ENCODE measurements around the gene HEYL.

HEYL gene

GRCh38 chr1:39677645-39678044 is 38.2 kb upstream of the HEYL start:
- H3K9me3 Mint-ChIP-seq, result peaks cover 3% of the 10 kb centered on the region
- no peak for DNase-seq
- H3K4me3 Mint-ChIP-seq, result no peak overlapping the region
- peaks cover 15% of the 10 kb centered on the region for H3K4me1 Mint-ChIP-seq
- no peak overlapping the region for H3K27ac Mint-ChIP-seq
- no peaks in the 10 kb centered on the region for H3K36me3 Mint-ChIP-seq (ENCODE audit: low read depth)
- TF ChIP-seq, protein P1, sequence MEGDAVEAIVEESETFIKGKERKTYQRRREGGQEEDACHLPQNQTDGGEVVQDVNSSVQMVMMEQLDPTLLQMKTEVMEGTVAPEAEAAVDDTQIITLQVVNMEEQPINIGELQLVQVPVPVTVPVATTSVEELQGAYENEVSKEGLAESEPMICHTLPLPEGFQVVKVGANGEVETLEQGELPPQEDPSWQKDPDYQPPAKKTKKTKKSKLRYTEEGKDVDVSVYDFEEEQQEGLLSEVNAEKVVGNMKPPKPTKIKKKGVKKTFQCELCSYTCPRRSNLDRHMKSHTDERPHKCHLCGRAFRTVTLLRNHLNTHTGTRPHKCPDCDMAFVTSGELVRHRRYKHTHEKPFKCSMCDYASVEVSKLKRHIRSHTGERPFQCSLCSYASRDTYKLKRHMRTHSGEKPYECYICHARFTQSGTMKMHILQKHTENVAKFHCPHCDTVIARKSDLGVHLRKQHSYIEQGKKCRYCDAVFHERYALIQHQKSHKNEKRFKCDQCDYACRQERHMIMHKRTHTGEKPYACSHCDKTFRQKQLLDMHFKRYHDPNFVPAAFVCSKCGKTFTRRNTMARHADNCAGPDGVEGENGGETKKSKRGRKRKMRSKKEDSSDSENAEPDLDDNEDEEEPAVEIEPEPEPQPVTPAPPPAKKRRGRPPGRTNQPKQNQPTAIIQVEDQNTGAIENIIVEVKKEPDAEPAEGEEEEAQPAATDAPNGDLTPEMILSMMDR (IDR thresholded peaks at IDR 0.05), result no peak
- H3K27me3 Mint-ChIP-seq (ENCODE audit: low read depth, poor library complexity), result peaks cover 97% of the 10 kb centered on the region

- H3K36me3 Mint-ChIP-seq (ENCODE audit: low read depth), result no peaks in the 10 kb centered on the region
- H3K27me3 Mint-ChIP-seq (ENCODE audit: low read depth, poor library complexity), result peaks cover 97% of the 10 kb centered on the region
- H3K4me1 Mint-ChIP-seq, result peaks cover 15% of the 10 kb centered on the region
- TF ChIP-seq, protein P1 (IDR thresholded peaks at IDR 0.05), result no peak
- H3K27ac Mint-ChIP-seq, result no peak overlapping the region
- no peak for DNase-seq
- H3K4me3 Mint-ChIP-seq, result no peak overlapping the region
- no peaks in the 10 kb centered on the region for H3K9me3 Mint-ChIP-seq
Measured at GRCh38 chr1:39676948-39677548, 37.6 kb upstream of the HEYL start.

DNA sequence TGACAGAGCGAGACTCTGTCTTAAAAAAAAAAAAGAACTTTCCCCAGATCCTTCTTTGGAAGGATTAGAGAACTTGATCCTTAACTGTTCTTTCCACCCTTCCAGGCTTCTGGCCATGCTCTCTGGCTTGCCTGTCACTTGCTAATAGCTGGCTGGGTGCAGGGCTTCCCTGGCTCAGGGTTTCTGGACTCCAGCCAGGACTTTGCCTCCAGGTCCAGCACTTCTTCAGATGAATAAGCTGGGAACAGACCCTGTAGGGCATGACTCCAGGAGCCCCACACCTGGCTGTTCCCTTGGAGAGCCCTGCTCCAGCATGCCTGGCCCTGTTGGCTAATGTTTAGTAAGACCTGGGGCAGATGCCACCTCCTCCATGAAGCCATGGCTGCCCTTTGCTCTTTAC is 35.8 kb upstream of the HEYL start:
- Mint-ChIP-seq H3K27me3 (ENCODE audit: low read depth, poor library complexity) (peaks cover 97% of the 10 kb centered on the region), H3K27ac (no peak overlapping the region), H3K4me3 (no peak overlapping the region), H3K4me1 (peaks cover 22% of the 10 kb centered on the region), H3K9me3 (no peaks in the 10 kb centered on the region), H3K36me3 (ENCODE audit: low read depth) (no peaks in the 10 kb centered on the region)
- TF ChIP-seq, protein P1 (IDR thresholded peaks at IDR 0.05), result no peak
- DNase-seq, result no peak

- H3K9me3 Mint-ChIP-seq, result no peaks in the 10 kb centered on the region
- H3K27ac Mint-ChIP-seq, result no peak overlapping the region
- peak overlapping the region; percentile 48 for H3K4me3 Mint-ChIP-seq
- H3K36me3 Mint-ChIP-seq (ENCODE audit: low read depth), result no peaks in the 10 kb centered on the region
- H3K27me3 Mint-ChIP-seq (ENCODE audit: low read depth, poor library complexity), result peaks cover 97% of the 10 kb centered on the region
- DNase-seq, result no peak
- TF ChIP-seq, protein P1 (IDR thresholded peaks at IDR 0.05), result no peak
- peaks cover 22% of the 10 kb centered on the region for H3K4me1 Mint-ChIP-seq
Measured at GRCh38 chr1:39673215-39673614, 33.8 kb upstream of the HEYL start.

DNA sequence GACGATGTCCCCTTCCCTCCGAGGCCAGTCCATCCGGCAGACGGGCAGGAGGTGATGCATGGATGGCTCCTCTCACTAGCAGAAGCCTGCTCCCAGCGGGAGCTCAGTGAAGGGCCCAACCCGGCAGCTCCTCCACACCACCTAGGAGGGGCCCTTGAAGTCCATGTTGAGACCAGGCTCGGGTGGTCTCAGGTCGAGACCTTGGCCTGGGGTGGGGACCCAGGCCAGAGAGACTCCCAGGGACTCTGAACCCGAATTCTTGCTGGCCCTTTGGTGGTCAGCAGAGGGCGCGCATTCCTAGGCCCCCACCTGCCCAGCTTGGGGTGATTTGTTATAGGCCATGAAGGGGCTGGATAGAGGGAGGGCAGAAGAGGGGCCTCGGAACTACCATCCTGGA is 33.1 kb upstream of the HEYL start:
- no peaks in the 10 kb centered on the region for H3K36me3 Mint-ChIP-seq (ENCODE audit: low read depth)
- TF ChIP-seq, protein P1 (IDR thresholded peaks at IDR 0.05), result peak; percentile 58
- peak; percentile 50 for DNase-seq
- H3K27me3 Mint-ChIP-seq (ENCODE audit: low read depth, poor library complexity), result peaks cover 97% of the 10 kb centered on the region
- peaks cover 21% of the 10 kb centered on the region for H3K4me1 Mint-ChIP-seq
- H3K27ac Mint-ChIP-seq, result no peak overlapping the region
- H3K4me3 Mint-ChIP-seq, result peak overlapping the region; percentile 81
- no peaks in the 10 kb centered on the region for H3K9me3 Mint-ChIP-seq

All from nephron progenitor cell (in vitro differentiated cells).